ENCODE data around the gene RAB17. TPM values are rescaled to one million over a fixed set of nuclear protein-coding genes. Genes with fewer than 3 reads are reported as not detected.

The RAB17 gene
- total and polyA plus RNA-seq, 4 donors = 19.3 to 73.3 (median 46.4) TPM

GRCh38 chr2:237625777-237626176 lies 35.2 kb upstream of the RAB17 start:
- no peaks in the 10 kb centered on the region for H3K36me3 ChIP-seq (ENCODE audit: control insufficient read depth in 4 of 4, insufficient read depth in 4 of 4, low read length in 4 of 4)
- no peak for TF ChIP-seq CTCF (IDR thresholded peaks at IDR 0.05; ENCODE audit: control extremely low read depth, extremely low read depth)
- no peaks in the 10 kb centered on the region for H3K9me3 ChIP-seq (ENCODE audit: control insufficient read depth in 4 of 4, insufficient read depth in 3 of 4, low read length in 3 of 4)
- peak overlapping the region in 1 of 2 donors; percentile 83 for H3K27ac ChIP-seq (ENCODE audit: low read depth in 1 of 2, low read length in 1 of 2)
- no peak for ATAC-seq (ENCODE audit: insufficient read depth, low FRiP score)
- H3K9ac ChIP-seq (ENCODE audit: insufficient read depth in 1 of 2, low read length in 2 of 2) = no peak overlapping the region
- 44 to 62% methylated on average over 6 of the region's 6 CpGs for WGBS, 2 donors
- H3K4me3 ChIP-seq = no peak overlapping the region
- H3K4me1 ChIP-seq (ENCODE audit: control insufficient read depth in 5 of 5, insufficient read depth in 5 of 5, low read length in 5 of 5) = peaks cover 2 to 22% (median 12%) of the 10 kb centered on the region in 5 donors
- no peaks in the 10 kb centered on the region for H3K27me3 ChIP-seq (ENCODE audit: control insufficient read depth in 3 of 3, insufficient read depth in 3 of 3, low read length in 2 of 3)
- DNase-seq = no peak

DNA sequence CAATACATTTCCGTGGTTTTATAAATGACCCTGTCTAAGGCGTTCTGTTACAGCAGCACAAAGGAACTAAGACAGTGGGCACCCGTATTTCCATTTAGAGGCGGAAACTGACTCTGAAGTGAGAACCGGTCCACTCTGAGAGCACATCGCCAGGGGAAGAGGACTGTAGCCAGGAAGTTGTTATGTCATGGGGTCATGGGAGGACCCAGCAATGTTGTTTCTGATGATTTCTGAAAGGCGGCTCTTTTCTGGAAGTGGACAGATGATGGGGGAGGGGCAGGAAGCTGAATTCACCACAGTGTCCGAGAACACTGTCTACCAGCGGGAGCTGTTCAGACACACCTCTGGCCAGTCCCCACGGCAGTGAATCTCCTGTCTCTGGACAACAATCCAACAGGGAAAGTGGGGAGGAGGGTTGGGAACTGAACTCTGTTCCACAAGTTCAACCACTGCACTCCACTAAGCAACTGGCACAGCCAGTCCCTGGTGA lies 34.7 kb upstream of the RAB17 start:
- 34 to 45% methylated on average over 10 of the region's 10 CpGs for WGBS, 2 donors
- no peak overlapping the region for H3K4me3 ChIP-seq
- DNase-seq = peak in 2 of 3 donors; percentile 40 to 58
- peak; percentile 22 for ATAC-seq (ENCODE audit: insufficient read depth, low FRiP score)
- H3K27ac ChIP-seq (ENCODE audit: low read depth in 1 of 2, low read length in 1 of 2) = peak overlapping the region in 1 of 2 donors; percentile 83
- H3K27me3 ChIP-seq (ENCODE audit: control insufficient read depth in 3 of 3, insufficient read depth in 3 of 3, low read length in 2 of 3) = no peaks in the 10 kb centered on the region
- H3K9me3 ChIP-seq (ENCODE audit: control insufficient read depth in 4 of 4, insufficient read depth in 3 of 4, low read length in 3 of 4) = no peaks in the 10 kb centered on the region
- no peak overlapping the region for H3K9ac ChIP-seq (ENCODE audit: insufficient read depth in 1 of 2, low read length in 2 of 2)
- no peak for TF ChIP-seq CTCF (IDR thresholded peaks at IDR 0.05; ENCODE audit: control extremely low read depth, extremely low read depth)
- H3K36me3 ChIP-seq (ENCODE audit: control insufficient read depth in 4 of 4, insufficient read depth in 4 of 4, low read length in 4 of 4) = no peaks in the 10 kb centered on the region
- H3K4me1 ChIP-seq (ENCODE audit: control insufficient read depth in 5 of 5, insufficient read depth in 5 of 5, low read length in 5 of 5) = peaks cover 2 to 22% (median 12%) of the 10 kb centered on the region in 5 donors

DNA sequence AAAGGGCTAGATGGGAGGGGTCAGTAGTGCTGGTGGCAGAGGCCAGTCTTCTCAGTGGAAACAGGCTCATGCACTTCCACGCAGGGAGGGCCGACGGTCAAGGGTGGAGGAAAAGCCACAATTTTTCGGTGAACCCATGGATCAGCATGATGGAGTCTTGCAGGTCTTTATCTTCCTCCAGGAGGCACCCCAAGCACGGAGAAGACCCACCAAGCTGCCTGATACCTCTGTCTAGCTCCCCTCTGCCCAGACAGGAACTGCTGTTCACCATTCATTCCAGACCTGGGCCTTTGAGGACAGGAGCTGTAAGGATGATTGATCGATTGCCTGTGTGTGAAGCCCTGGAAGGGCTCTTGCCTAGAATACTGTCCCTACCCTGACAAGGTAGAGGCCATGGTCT lies 34.0 kb upstream of the RAB17 start:
- Histone ChIP-seq H3K4me3 (no peak overlapping the region), H3K36me3 (ENCODE audit: control insufficient read depth in 4 of 4, insufficient read depth in 4 of 4, low read length in 4 of 4) (no peaks in the 10 kb centered on the region), H3K27me3 (ENCODE audit: control insufficient read depth in 3 of 3, insufficient read depth in 3 of 3, low read length in 2 of 3) (no peaks in the 10 kb centered on the region), H3K27ac (ENCODE audit: low read depth in 1 of 2, low read length in 1 of 2) (peak overlapping the region in 1 of 2 donors; percentile 33), H3K9ac (ENCODE audit: insufficient read depth in 1 of 2, low read length in 2 of 2) (no peak overlapping the region), H3K4me1 (ENCODE audit: control insufficient read depth in 5 of 5, insufficient read depth in 5 of 5, low read length in 5 of 5) (peaks cover 0 to 22% (median 12%) of the 10 kb centered on the region in 5 donors), H3K9me3 (ENCODE audit: control insufficient read depth in 4 of 4, insufficient read depth in 3 of 4, low read length in 3 of 4) (no peaks in the 10 kb centered on the region)
- no peak for ATAC-seq (ENCODE audit: insufficient read depth, low FRiP score)
- 61 to 76% methylated on average over 6 of the region's 6 CpGs for WGBS, 2 donors
- no peak for TF ChIP-seq CTCF (IDR thresholded peaks at IDR 0.05; ENCODE audit: control extremely low read depth, extremely low read depth)
- DNase-seq = no peak

Data from lung (tissue), 12 donors.